ENCODE measurements around the gene HEATR3.

Gene HEATR3

DNA sequence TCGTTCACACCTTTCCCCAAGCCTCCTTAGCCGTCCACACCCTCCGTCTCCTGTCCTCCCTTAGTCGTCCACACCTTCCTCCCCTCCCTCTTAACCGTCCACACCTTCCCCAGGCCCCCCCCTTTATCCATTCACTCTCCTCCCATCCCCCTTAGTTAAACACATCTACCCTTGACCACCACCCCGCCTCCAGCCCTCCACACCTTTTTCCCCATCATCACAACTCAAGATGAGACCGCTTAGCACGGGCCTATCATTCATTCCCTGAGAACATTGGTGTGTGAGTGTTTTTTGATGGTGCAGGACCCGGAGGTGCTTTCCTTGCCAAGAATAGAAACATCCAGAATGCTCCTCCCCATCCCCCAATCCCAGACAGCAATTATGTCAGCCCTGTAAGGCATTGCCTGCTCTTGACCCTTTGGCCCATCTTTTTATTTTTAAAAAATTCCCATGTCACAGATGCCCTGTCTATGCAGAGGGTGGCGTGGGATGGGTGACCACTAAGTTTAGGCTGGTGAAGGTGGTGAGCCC lies 88.7 kb downstream of the HEATR3 start:
- no peak for DNase-seq

DNA sequence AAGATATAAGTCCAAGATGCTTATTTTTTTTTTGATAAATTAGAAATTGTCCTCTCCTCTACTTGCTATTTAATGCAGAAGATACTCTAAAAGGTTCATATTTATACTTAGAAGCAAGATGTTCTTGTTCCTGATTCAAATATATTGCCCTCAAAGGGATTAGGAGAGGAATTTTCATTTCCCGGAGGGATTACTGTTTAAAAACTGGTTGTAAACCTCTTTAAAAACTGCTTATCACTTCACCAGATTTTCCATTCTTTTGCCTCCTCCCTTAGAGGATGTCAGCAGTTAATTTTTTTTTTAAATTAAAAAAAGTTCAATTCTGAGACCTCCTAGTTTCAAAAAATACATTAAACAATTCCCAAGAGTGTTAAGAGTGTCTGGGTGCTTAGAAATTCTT lies 90.2 kb downstream of the HEATR3 start:
- DNase-seq = no peak

All from NCI-H1930 (cell line).